MCF 10A (cell line): ENCODE data around the gene PLCL1. TPM values are rescaled to one million over a fixed set of nuclear protein-coding genes. Genes with fewer than 3 reads are reported as not detected.

ENCODE experiments used
- BruUV-seq: library from RNA; stranded (reverse); fragments of 400-500 nt; replicated peaks from 2 replicates; lab custom pipeline; 2021; lab: Mats Ljungman, UMichigan
- CTCF ChIA-PET: fragments of 300-600 bp; sonication (Branson Sonifier 250); formaldehyde crosslinking; extraction: SDS; loops from one replicate; lab custom pipeline; 2021; ENCODE audit warnings: antibody characterized with exemption, inconsistent platforms; lab: Yijun Ruan, JAX
- POLR2A ChIA-PET: fragments of 300-600, 350-650 bp; sonication (Branson Sonifier 250); formaldehyde crosslinking; extraction: SDS; loops from one replicate; lab custom pipeline; 2020; ENCODE audit warnings: antibody characterized with exemption, inconsistent platforms; lab: Yijun Ruan, JAX
- DNase-seq: peaks from one replicate; pipeline ENCODE4 v3.0.0-alpha.2; 2018; ENCODE audit not compliant: unreplicated experiment
- H3K27ac Mint-ChIP-seq: one replicate; pipeline ENCODE4 v1.8.0; 2022; ENCODE audit warnings: mild to moderate bottlenecking, low read depth, mixed read lengths; ENCODE audit not compliant: unreplicated experiment
- H3K27me3 Mint-ChIP-seq: one replicate; pipeline ENCODE4 v1.8.0; 2022; ENCODE audit warnings: mixed read lengths; ENCODE audit not compliant: insufficient read depth, unreplicated experiment
- H3K36me3 Mint-ChIP-seq: one replicate; pipeline ENCODE4 v1.8.0; 2022; ENCODE audit warnings: mild to moderate bottlenecking, moderate library complexity, mixed read lengths; ENCODE audit not compliant: insufficient read depth, unreplicated experiment
- H3K4me1 Mint-ChIP-seq: one replicate; pipeline ENCODE4 v1.8.0; 2022; ENCODE audit warnings: mixed read lengths; ENCODE audit not compliant: insufficient read depth, unreplicated experiment
- H3K4me3 Mint-ChIP-seq: one replicate; pipeline ENCODE4 v1.8.0; 2022; ENCODE audit warnings: mild to moderate bottlenecking, moderate library complexity, mixed read lengths; ENCODE audit not compliant: unreplicated experiment
- H3K9me3 Mint-ChIP-seq: one replicate; pipeline ENCODE4 v1.8.0; 2022; ENCODE audit warnings: mixed read lengths; ENCODE audit not compliant: unreplicated experiment
- intact Hi-C: fragments of 100-400 bp; cut with micrococcal nuclease; formaldehyde crosslinking; loops from 2 replicates; pipeline ENCODE4 v1.14.1; 2022
- total RNA-seq: library from RNA; stranded (reverse); gene quantifications from 2 replicates; pipeline ENCODE4 v1.2.3, GENCODE V29; 2022
- TF ChIP-seq, protein P1 (sequence below): fragments of 200-600 bp; IDR thresholded peaks from one replicate; pipeline ENCODE4 v1.8.0; 2022; ENCODE audit warnings: antibody characterized with exemption, mild to moderate bottlenecking; ENCODE audit not compliant: unreplicated experiment

The PLCL1 gene
- total RNA-seq, 1 experiment from 2014 or later, result 0.12 TPM

DNA sequence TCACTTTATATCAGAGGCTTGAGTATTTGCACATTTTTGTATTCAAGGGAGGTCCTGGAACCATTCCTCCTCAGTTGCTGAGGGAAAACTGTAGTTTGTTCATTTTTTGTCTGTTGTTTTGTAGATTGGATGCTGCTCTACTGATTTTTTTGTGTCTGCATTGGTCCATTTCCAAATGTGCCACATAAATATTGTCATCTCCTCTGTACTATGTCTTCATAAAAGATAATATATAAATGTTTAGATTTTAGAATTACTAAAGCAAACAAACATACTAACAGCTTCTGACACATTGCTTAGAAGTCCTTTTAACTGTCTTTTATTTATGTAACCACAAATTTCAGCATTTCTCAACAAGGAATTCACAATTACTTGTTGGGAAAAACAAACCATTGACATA lies 356.8 kb downstream of the PLCL1 start:
- Mint-ChIP-seq H3K36me3 (no peaks in the 10 kb centered on the region), H3K27me3 (peaks cover 26% of the 10 kb centered on the region), H3K27ac (no peak overlapping the region), H3K4me3 (no peak overlapping the region), H3K4me1 (no peaks in the 10 kb centered on the region), H3K9me3 (peaks cover 9% of the 10 kb centered on the region)
- TF ChIP-seq, protein P1, sequence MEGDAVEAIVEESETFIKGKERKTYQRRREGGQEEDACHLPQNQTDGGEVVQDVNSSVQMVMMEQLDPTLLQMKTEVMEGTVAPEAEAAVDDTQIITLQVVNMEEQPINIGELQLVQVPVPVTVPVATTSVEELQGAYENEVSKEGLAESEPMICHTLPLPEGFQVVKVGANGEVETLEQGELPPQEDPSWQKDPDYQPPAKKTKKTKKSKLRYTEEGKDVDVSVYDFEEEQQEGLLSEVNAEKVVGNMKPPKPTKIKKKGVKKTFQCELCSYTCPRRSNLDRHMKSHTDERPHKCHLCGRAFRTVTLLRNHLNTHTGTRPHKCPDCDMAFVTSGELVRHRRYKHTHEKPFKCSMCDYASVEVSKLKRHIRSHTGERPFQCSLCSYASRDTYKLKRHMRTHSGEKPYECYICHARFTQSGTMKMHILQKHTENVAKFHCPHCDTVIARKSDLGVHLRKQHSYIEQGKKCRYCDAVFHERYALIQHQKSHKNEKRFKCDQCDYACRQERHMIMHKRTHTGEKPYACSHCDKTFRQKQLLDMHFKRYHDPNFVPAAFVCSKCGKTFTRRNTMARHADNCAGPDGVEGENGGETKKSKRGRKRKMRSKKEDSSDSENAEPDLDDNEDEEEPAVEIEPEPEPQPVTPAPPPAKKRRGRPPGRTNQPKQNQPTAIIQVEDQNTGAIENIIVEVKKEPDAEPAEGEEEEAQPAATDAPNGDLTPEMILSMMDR, result no peak
- DNase-seq, result no peak
- ChIA-PET POLR2A (no interaction called here), CTCF (interaction anchor here (1.0 kb wide), 1 partner anchor 11 kb away, joined by 3 read pairs; no protein-coding TSS in a partner anchor)
- BruUV-seq, result no TSS peak
- intact Hi-C loops, result no loop called here

DNA sequence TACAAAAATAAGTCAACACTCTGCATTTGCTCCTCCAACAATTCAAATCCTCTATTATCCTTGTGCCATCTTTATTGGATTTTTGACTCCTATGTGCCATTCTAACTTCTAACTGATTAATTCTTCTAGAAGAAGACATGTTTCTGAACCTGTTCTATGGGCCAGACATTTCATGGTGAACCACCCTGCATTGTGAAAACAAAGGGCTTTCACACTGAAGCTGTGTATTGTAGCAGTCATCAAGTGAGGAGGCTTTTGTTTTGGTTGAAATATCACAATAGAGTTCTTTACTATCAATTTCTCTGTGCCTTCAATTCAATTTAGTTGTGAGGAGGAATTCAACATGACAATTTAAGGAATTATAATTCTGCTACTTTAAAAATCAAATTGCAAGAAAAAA lies 357.9 kb downstream of the PLCL1 start:
- peaks cover under 1% of the 10 kb centered on the region for H3K9me3 Mint-ChIP-seq
- TF ChIP-seq, protein P1, result no peak
- no TSS peak for BruUV-seq
- DNase-seq, result no peak
- ChIA-PET CTCF (interaction anchor here (0.9 to 1.0 kb wide), 2 partner anchors 10 to 135 kb away, joined by 3 to 5 read pairs; no protein-coding TSS in a partner anchor), POLR2A (no interaction called here)
- intact Hi-C loops, result no loop called here
- peaks cover 26% of the 10 kb centered on the region for H3K27me3 Mint-ChIP-seq
- H3K36me3 Mint-ChIP-seq, result no peaks in the 10 kb centered on the region
- H3K4me1 Mint-ChIP-seq, result no peaks in the 10 kb centered on the region
- no peak overlapping the region for H3K27ac Mint-ChIP-seq
- no peak overlapping the region for H3K4me3 Mint-ChIP-seq

DNA sequence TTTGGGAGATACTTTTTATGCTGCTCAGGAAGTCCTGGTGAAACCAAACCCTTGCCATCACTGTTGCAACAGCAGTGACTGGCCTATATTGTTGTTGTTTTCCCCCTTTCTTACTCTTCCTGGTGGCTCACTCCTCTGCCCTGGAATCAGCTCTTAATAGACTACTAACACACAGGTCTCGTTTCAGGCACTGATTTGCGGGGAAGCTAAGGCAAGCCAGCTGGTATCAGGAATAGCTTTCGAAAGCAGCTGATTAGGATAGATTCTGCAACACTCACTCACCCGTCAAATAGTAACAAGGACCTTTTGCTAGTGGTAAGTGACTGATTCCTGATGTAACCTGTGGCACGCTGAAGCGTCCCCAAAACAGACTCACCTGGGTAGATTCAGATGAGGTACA lies 360.4 kb downstream of the PLCL1 start:
- no peak for DNase-seq
- Mint-ChIP-seq H3K4me1 (no peaks in the 10 kb centered on the region), H3K4me3 (no peak overlapping the region), H3K27me3 (peaks cover 26% of the 10 kb centered on the region), H3K27ac (no peak overlapping the region), H3K36me3 (no peaks in the 10 kb centered on the region), H3K9me3 (no peaks in the 10 kb centered on the region)
- no TSS peak for BruUV-seq
- POLR2A ChIA-PET, result no interaction called here
- TF ChIP-seq, protein P1, result no peak
- CTCF ChIA-PET, result interaction anchor here (0.8 kb wide), 1 partner anchor 132 kb away, joined by 3 read pairs; no protein-coding TSS in a partner anchor
- intact Hi-C loops, result no loop called here

DNA sequence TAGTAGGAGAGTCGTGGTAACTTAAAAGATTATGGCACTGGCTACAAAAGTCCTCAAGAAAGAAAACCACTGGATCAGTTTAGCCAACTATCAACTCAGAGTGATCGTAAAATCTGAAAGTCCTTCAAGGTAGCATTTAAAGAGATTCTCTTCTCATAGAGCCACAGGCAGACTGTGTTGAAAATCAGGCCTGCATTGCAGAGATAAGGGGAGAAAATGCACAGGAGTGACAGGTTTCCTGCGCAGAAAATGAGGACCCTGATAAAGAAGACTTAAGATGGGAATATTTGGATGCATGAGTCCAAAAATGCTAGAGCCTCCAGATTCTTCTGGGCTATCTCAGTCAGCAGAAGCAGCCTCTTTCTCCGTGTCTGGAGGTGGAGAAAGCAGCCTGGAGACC lies 360.9 kb downstream of the PLCL1 start:
- no peaks in the 10 kb centered on the region for H3K4me1 Mint-ChIP-seq
- no peak for DNase-seq
- POLR2A ChIA-PET, result no interaction called here
- no TSS peak for BruUV-seq
- TF ChIP-seq, protein P1, result no peak
- no peak overlapping the region for H3K4me3 Mint-ChIP-seq
- H3K36me3 Mint-ChIP-seq, result no peaks in the 10 kb centered on the region
- CTCF ChIA-PET, result interaction anchor here (0.8 kb wide), 1 partner anchor 132 kb away, joined by 3 read pairs; no protein-coding TSS in a partner anchor
- H3K9me3 Mint-ChIP-seq, result no peaks in the 10 kb centered on the region
- intact Hi-C loops, result no loop called here
- no peak overlapping the region for H3K27ac Mint-ChIP-seq
- H3K27me3 Mint-ChIP-seq, result peaks cover 26% of the 10 kb centered on the region
